GM18526 (cell line): ENCODE data around the gene TBCEL.

Experiments
- POLR2A ChIP-seq: IDR thresholded peaks from 3 replicates; pipeline ENCODE4 v1.6.1; 2011; ENCODE audit not compliant: insufficient read length; ENCODE audit errors: extremely low read depth

The TBCEL gene

GRCh38 chr11:121023848-121024751 is at the start of gene TBCEL:
TBCEL (plus strand) TSS chr11:121024102; CDS start chr11:121045691, 21,589 bp downstream.
- TF ChIP-seq POLR2A = peak; percentile 62

GRCh38 chr11:120974466-120974865 is 49.4 kb upstream of the TBCEL start:
- TF ChIP-seq POLR2A = no peak

- TF ChIP-seq POLR2A = no peak
Measured at GRCh38 chr11:120974965-120975364, 48.9 kb upstream of the TBCEL start.

DNA sequence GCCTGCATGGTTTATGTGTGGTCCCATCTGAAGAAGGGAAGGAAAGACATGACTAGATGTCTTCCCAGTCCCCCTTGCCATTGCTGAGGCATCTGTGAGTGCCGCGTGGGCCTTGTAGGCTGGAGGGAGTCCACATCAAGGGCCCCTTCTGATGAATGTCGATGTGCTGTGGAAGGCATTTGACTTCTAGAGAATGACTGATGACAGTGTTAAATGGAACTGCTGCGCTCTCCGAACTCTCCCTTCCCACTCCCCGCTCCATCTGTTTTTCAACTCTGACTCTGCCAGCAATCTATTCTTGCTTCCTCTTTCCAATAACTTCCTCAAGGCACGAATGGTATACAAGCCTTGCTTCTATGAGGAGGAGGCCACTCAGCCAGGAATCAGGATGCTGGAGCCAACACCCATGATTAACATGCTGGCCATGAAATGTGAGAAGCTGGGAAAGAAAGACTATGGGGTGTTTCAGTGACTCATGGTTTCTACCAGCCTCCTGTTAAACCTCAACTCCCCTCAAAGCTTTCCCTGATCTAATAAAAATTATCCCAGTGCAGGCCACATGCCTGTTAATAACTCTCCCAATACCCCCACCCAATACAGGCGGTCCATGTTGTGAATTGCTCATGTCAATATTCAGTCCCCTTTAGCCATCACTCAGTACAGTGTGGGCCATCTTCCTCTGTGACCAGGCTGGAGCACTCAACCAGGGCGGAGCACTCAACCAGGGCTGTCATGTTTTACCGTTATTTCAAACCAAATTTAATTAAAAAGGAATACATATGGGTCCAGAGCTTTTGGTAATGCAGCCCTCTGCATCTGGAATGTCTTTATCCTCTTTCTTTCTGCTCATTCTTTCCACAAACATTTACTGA is 46.4 kb upstream of the TBCEL start:
- TF ChIP-seq POLR2A = no peak

- no peak for TF ChIP-seq POLR2A
Measured at GRCh38 chr11:120978701-120979100, 45.2 kb upstream of the TBCEL start.

DNA sequence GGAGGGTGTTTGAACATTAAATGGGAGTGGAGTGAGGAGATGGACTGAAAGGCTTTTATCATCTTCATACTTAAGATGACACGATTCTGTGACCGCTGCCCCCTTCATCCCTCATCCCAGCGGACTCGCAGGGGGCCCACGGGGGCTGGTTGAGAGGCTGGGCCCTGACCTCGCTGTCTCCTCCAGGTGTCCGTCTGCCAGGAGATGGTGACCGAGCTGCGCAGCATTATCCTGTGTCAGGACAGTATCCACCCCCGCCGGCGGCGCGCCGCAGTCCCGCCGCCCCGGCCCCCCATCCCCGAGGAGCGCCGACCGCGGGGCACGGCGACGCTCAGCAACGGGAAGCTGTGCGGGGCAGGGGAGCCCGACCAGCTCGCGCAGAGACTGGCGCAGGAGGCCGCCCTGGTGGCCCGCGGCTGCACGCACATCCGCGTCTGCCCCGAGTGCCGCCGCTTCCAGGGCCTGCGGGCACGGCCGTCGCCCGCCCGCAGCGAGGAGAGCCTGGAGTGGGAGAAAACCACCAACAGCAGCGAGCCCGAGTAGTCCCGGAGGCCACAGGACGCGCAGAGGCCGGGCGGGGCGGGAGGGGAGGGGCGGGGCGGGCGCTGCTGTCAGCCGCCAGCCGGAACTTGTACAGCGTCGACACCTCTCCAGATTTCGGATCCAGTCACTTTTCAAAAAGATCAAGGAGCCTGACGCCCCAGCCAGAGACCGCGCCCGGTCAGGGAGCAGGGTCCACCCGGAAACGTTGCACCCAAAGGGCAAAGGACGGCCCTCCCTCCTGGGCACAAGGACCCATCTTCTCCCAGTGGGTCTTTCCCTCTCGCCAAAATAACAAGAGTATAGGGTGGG is 38.0 kb upstream of the TBCEL start:
- no peak for TF ChIP-seq POLR2A

DNA sequence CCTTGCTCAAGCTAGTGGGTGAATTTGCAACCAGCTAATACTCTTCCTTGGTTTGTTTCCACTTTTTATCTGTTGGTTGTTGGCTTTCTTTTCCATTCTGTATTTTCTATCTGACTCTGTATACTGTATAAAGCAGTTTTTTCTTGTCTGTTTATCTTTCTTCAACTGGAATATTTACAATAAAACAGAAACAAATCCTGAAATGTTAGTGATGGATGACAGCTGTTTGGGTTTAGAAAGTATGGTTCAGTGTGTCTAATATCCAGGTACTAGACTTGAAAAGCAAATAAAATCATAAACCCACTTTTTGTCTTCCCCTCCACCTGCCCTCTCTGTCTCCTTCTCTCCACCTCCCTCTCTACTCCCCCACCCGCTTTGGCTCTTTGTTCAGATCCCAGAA is 35.3 kb upstream of the TBCEL start:
- TF ChIP-seq POLR2A = no peak

DNA sequence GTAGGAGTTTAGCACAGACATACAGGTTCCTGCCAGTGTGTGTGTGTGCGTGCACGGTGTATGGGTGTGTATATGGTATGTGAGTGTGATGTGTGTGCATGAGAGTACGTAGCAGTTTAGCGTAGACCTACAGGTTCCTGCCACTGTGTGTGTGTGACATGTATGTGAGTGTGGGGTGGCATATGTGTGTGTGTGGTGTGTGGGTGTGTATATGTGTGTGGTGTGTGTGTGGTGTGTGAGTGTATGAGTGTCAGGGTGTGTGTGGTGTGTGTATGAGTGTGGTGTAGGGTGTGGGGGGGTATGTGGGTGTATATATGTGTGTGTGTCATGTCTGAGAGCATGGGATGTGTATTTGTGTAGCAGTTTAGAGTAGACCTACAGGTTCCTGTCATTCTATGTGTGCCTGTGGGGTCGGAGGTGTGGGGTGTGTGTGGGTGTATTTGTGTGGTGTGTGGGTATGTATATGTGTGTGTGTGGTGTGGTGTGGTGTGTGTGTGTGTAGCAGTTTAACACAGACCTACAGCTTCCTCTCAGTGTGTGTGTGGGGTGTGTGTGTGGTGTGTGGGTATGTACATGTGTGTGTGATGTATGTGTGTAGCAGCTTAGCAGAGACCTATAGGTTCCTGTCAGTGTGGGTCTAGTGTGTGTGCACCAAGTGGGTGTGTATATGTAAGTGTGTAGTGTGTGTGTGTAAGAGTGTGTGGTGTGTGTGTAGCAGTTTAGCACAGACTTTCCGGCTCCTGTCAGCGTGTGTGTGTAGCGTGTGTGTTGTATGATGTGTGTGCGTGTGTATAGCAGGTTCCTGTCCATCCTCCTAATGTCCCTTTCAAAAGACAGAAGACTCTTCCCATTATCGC is 31.8 kb upstream of the TBCEL start:
- no peak for TF ChIP-seq POLR2A

DNA sequence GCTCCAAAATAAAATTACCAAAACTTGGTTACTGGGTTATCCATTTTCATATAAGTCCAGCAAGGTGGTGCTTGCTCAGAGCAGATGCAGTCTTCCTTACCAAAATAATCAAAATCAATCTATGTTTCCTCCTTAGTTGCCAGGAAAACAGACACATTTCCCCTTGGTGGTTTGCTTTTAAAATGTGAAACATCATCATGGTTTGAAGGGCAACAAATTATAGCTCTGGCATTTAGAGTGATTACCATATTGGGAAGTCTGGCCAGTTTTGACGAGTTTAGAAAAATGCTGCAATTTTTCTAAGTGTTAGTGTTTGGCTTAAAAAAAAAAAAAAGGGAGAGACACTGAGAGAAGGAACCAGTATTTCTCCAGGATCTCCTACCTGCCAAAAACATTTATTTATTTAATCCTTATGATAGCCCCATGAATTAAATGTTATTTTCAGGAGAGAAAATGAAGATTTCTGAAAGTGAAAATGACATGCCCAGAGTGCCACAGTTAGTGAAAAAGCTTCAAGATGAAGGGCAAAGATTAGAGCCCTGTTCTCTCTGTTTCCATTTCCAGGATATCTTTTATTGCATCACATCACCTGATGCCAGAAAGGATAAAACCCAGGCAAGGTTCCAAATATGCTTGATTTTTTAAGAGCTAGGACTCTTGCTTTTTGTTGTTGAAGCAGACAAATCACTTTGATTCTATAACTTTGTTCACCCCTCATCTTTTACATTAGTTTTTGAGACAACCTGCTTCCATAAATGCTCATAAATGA is 29.6 kb upstream of the TBCEL start:
- no peak for TF ChIP-seq POLR2A

- TF ChIP-seq POLR2A = no peak
Measured at GRCh38 chr11:120995184-120995583, 28.7 kb upstream of the TBCEL start.

DNA sequence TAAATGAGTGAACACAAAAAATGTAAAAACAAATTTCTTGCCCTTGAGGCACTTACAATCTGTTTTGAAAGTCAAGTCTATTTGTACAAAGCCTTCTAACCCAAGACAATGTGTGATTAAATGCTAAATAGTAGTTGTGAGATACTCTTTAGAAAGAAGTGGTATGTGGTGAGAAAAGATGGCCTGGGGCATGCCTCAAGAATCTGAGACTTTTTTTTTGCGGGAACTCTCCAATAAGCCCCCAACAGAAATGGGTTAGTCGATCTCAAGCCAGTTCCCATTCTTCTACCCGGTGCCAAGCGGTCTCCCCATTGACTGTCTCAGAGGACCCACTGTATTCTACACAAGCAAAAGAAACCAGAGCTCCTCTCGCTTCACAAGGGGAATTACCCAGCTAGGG is 26.9 kb upstream of the TBCEL start:
- TF ChIP-seq POLR2A = no peak

- no peak for TF ChIP-seq POLR2A
Measured at GRCh38 chr11:120998581-120998980, 25.3 kb upstream of the TBCEL start.

- TF ChIP-seq POLR2A = no peak
Measured at GRCh38 chr11:121004206-121004840, 19.6 kb upstream of the TBCEL start.
